Measurements from ENCODE around the gene EPHB6.

DNA sequence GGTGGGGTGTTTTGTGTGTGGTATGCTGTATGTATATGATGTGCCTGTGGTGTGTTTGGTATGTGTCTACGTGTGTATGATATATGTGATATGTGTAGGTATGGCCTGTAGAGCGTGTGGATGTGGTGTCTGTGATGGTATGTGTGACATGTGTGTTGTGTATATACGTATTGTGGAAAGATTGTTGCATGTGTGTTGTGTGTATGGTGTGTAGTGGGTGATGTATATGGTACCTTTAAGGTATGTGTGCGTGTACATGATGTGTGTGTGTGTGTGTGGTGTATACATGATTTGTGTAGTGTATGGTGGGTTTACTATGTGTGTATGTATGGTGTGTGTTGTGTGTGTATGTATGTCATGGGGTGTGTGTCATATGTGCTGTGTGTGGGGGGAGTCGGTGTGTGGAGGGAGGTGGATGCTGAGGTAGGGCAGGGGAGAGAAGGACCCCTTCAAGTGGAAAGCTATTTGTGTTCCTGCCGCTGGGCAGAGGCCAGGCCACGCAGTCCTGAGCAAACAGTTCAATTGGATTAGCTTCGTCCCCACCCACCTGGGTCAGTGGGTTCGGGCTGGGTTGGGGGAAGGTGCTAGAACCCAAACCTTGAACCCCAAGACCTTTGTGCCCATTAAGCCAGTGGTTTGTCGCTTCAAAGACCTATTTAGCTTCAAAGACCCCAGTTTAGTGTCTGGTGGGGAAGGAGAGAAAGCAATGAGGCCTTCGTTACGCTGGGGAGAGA lies 32.6 kb downstream of the EPHB6 start:
- TF ChIP-seq, protein P1, sequence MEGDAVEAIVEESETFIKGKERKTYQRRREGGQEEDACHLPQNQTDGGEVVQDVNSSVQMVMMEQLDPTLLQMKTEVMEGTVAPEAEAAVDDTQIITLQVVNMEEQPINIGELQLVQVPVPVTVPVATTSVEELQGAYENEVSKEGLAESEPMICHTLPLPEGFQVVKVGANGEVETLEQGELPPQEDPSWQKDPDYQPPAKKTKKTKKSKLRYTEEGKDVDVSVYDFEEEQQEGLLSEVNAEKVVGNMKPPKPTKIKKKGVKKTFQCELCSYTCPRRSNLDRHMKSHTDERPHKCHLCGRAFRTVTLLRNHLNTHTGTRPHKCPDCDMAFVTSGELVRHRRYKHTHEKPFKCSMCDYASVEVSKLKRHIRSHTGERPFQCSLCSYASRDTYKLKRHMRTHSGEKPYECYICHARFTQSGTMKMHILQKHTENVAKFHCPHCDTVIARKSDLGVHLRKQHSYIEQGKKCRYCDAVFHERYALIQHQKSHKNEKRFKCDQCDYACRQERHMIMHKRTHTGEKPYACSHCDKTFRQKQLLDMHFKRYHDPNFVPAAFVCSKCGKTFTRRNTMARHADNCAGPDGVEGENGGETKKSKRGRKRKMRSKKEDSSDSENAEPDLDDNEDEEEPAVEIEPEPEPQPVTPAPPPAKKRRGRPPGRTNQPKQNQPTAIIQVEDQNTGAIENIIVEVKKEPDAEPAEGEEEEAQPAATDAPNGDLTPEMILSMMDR (IDR thresholded peaks at IDR 0.05): no peak
- no peak for TF ChIP-seq POLR2A (IDR thresholded peaks at IDR 0.05)

Data from lower leg skin (tissue), 3 donors.